K562 (cell line): ENCODE measurements around the gene KIF5A. TPM values are rescaled to one million over a fixed set of nuclear protein-coding genes. Genes with fewer than 3 reads are reported as not detected.
A peak's percentile ranks its signal among the peaks of the same experiment; 100 is the strongest.

Source experiments
- ATAC-seq: fragments of 200-7000 bp; cut with Tn5 transposase; 3 replicates; pipeline ENCODE4 v1.9.1; 2020; ENCODE audit warnings: moderate library complexity
- BruUV-seq: library from RNA; stranded (reverse); fragments of 400-500 nt; replicated peaks from 2 replicates; lab custom pipeline; 2021; lab: Mats Ljungman, UMichigan
- CTCF ChIA-PET: fragments of 300-600 bp; formaldehyde crosslinking; extraction: SDS; loops from one replicate; lab custom pipeline; 2021; ENCODE audit warnings: low intra/inter-chr PET ratio; lab: Yijun Ruan, JAX
- POLR2A ChIA-PET: fragments of 300-600, 350-650 bp; sonication (Branson Sonifier 250); formaldehyde crosslinking; extraction: SDS; loops from one replicate; lab custom pipeline; 2021; ENCODE audit warnings: antibody characterized with exemption, inconsistent platforms; lab: Yijun Ruan, JAX
- DNase-seq, 4 experiments: peaks; one replicate each; pipeline versions ENCODE4 v3.0.0 to v3.0.0-alpha.2; 2011 to 2018; ENCODE audit warnings: low spot score in 3 of 4, mixed read lengths in 3 of 4; ENCODE audit errors: extremely low read depth in 1 of 4
- FAIRE-seq: peaks from 2 replicates; lab custom pipeline; 2011; peaks lifted over from hg19 to GRCh38; lab: Jason Lieb, UNC
- H2AFZ ChIP-seq: 2 replicates; pipeline ENCODE4 v1.6.0; 2011; ENCODE audit warnings: low read depth, low read length, control low read depth, inconsistent platforms
- H3K27ac ChIP-seq: fragments of 200-600 bp; 3 replicates; pipeline ENCODE4 v1.8.0; 2011; ENCODE audit warnings: low read depth, mild to moderate bottlenecking, control low read depth, inconsistent platforms, low read length, moderate library complexity, mixed read lengths; ENCODE audit errors: extremely low read depth
- H3K27me3 ChIP-seq, 2 experiments: fragments of 300-600 bp in 1 of 2; 2 replicates in 1 of 2; 3 replicates in 1 of 2; pipeline versions ENCODE4 v1.6.0 to v1.8.0; 2011; ENCODE audit warnings: inconsistent platforms in 2 of 2, low read length in 2 of 2, mild to moderate bottlenecking in 1 of 2, mixed read lengths in 1 of 2, moderate library complexity in 1 of 2; ENCODE audit not compliant: control insufficient read depth in 2 of 2, insufficient read depth in 2 of 2
- H3K36me3 ChIP-seq: fragments of 300-600 bp; 3 replicates; pipeline ENCODE4 v1.8.0; 2011; ENCODE audit warnings: mild to moderate bottlenecking, low read length, inconsistent platforms; ENCODE audit not compliant: control insufficient read depth, insufficient read depth
- H3K4me1 ChIP-seq, 2 experiments: fragments of 200-600 bp in 1 of 2; replicated peaks in 1 of 2; 2 replicates in 1 of 2; 3 replicates in 1 of 2; pipeline versions ENCODE4 v1.5.1 to v1.8.0; 2011; ENCODE audit warnings: inconsistent platforms in 2 of 2, low read length in 2 of 2, mild to moderate bottlenecking in 1 of 2, mixed read lengths in 1 of 2, moderate library complexity in 1 of 2; ENCODE audit not compliant: control insufficient read depth in 2 of 2, insufficient read depth in 2 of 2
- H3K4me2 ChIP-seq: 2 replicates; pipeline ENCODE4 v1.6.1; 2011; ENCODE audit warnings: low read length, control low read depth, inconsistent platforms, mixed read lengths; ENCODE audit not compliant: insufficient read depth
- H3K4me3 ChIP-seq: fragments of 200-600 bp; sonication (generic), shearing (Covaris generic); 2 replicates; pipeline ENCODE4 v1.5.1; 2016; ENCODE audit warnings: control low read depth, inconsistent platforms
- H3K79me2 ChIP-seq: fragments of 200-600 bp; 3 replicates; pipeline ENCODE4 v1.8.0; 2011; ENCODE audit warnings: low read length, inconsistent platforms; ENCODE audit not compliant: control insufficient read depth, insufficient read depth
- H3K9ac ChIP-seq, 2 experiments: 2 replicates each; pipeline versions ENCODE4 v1.6.0 to v1.6.1; 2011; ENCODE audit warnings: low read depth in 2 of 2, low read length in 2 of 2, control low read depth in 1 of 2, inconsistent platforms in 1 of 2, mild to moderate bottlenecking in 1 of 2, mixed read lengths in 1 of 2; ENCODE audit not compliant: insufficient read depth in 1 of 2
- H3K9me1 ChIP-seq: one replicate; pipeline ENCODE4 v1.6.0; 2011; ENCODE audit warnings: inconsistent platforms, mild to moderate bottlenecking, low read length, moderate library complexity; ENCODE audit not compliant: control insufficient read depth, insufficient read depth
- H3K9me3 ChIP-seq: replicated peaks from 2 replicates; pipeline ENCODE4 v1.5.1; 2011; ENCODE audit warnings: low read depth, low read length, inconsistent platforms; ENCODE audit not compliant: control insufficient read depth, insufficient read depth
- H4K20me1 ChIP-seq: replicated peaks from 2 replicates; pipeline ENCODE4 v1.6.1; 2011; ENCODE audit warnings: low read length, inconsistent platforms, mixed read lengths; ENCODE audit not compliant: control insufficient read depth, insufficient read depth
- DMBX1 ChIP-seq: fragments of 250-450 bp; sonication (Bioruptor Pico); IDR thresholded peaks from 2 replicates; pipeline ENCODE4 v1.8.0; 2022; ENCODE audit warnings: inconsistent platforms, mild to moderate bottlenecking, moderate library complexity, borderline replicate concordance
- HBP1 ChIP-seq: fragments of 450-650 bp; formaldehyde crosslinking; IDR thresholded peaks from 2 replicates; pipeline ENCODE4 v1.4.0; 2022; ENCODE audit warnings: missing genetic modification characterization
- MED1 ChIP-seq: sonication (generic); formaldehyde crosslinking; IDR thresholded peaks from 2 replicates; pipeline ENCODE4 v1.8.1; 2023; ENCODE audit warnings: missing genetic modification reagents, borderline replicate concordance
- PHTF2 ChIP-seq: fragments of 250-450 bp; sonication (Bioruptor Pico); IDR thresholded peaks from 2 replicates; pipeline ENCODE4 v1.5.0; 2021; ENCODE audit warnings: mild to moderate bottlenecking
- PML ChIP-seq: IDR thresholded peaks from 2 replicates; pipeline ENCODE4 v1.6.1; 2012; ENCODE audit warnings: low read length, inconsistent platforms
- POLR2H ChIP-seq: IDR thresholded peaks from 2 replicates; pipeline ENCODE4 v1.6.1; 2016; ENCODE audit warnings: missing genetic modification characterization, low read depth, mild to moderate bottlenecking, control low read depth, missing compliant biosample characterization, moderate library complexity
- TCF7L2 ChIP-seq: fragments of 150-350 bp; IDR thresholded peaks from 2 replicates; pipeline ENCODE4 v1.6.1; 2016; ENCODE audit warnings: low read depth, mild to moderate bottlenecking, low read length, moderate library complexity
- THRB ChIP-seq: fragments of 450-650 bp; formaldehyde crosslinking; conservative IDR thresholded peaks from 2 replicates; pipeline ENCODE4 v1.4.0; 2022; ENCODE audit warnings: mild to moderate bottlenecking, missing genetic modification characterization
- ZBTB26 ChIP-seq: fragments of 450-650 bp; formaldehyde crosslinking; IDR thresholded peaks from 2 replicates; pipeline ENCODE4 v1.4.0; 2022; ENCODE audit warnings: missing genetic modification characterization
- ZMIZ1 ChIP-seq, 2 experiments: fragments of 150-350 bp in 1 of 2; IDR thresholded peaks; 2 replicates each; pipeline ENCODE4 v1.6.1; 2012 to 2016; ENCODE audit warnings: low read depth in 2 of 2, low read length in 2 of 2, mild to moderate bottlenecking in 1 of 2, moderate library complexity in 1 of 2
- ZNF121 ChIP-seq: sonication (generic); formaldehyde crosslinking; conservative IDR thresholded peaks from 2 replicates; pipeline ENCODE4 v1.8.0; 2022; ENCODE audit warnings: missing genetic modification reagents
- ZNF175 ChIP-seq: fragments of 200-800 bp; sonication (Bioruptor generic); IDR thresholded peaks from 2 replicates; pipeline ENCODE4 v1.6.1; 2016; ENCODE audit warnings: low read depth, mild to moderate bottlenecking, missing genetic modification characterization, missing compliant biosample characterization
- ZNF224 ChIP-seq: sonication (generic); formaldehyde crosslinking; IDR thresholded peaks from 2 replicates; pipeline ENCODE4 v1.8.0; 2022; ENCODE audit warnings: mild to moderate bottlenecking, missing genetic modification reagents
- WGBS: fragments of 100-300 bp; shearing (Covaris generic); methylation state at CpG from one replicate; pipeline ENCODE4 v1.1.6; 2016; ENCODE audit warnings: low coverage, mixed read lengths; ENCODE audit not compliant: insufficient coverage; ENCODE audit errors: missing lambda C conversion rate; 5-methylcytosine and 5-hydroxymethylcytosine counted together
- in situ Hi-C: fragments of 300-500 bp; cut with MboI; formaldehyde crosslinking; loops from 4 replicates; pipeline ENCODE4 v1.15.0; 2018; ENCODE audit warnings: inconsistent platforms, mixed read lengths
- intact Hi-C: fragments of 100-400 bp; cut with micrococcal nuclease; formaldehyde crosslinking; loops from 2 replicates; pipeline ENCODE4 v1.14.2; 2022
- polyA plus RNA-seq, 8 experiments: library from polyadenylated mRNA; depleted of rRNA in 4 of 8; stranded (reverse) in 5 of 8; unstranded in 3 of 8; fragments of >200 nt; fragmentation: Nextera tagmentation in 2 of 8; fragmentation: Illumina TruSeq in 1 of 8; extraction: Ambion mirVana in 2 of 8; extraction: Trizol in 1 of 8; gene quantifications; 2 replicates each; pipeline versions ENCODE4 v1.2.1 to v1.2.3, GENCODE V29; 2011 to 2014; ENCODE audit warnings: inconsistent platforms in 1 of 8, missing spikeins in 1 of 8
- total RNA-seq, 7 experiments: library from RNA; depleted of rRNA in 6 of 7; stranded (reverse); fragments of >200 nt in 6 of 7; fragmentation: Illumina TruSeq in 2 of 7; extraction: Trizol in 2 of 7; gene quantifications; 2 replicates each; pipeline versions ENCODE4 v1.2.1 to v1.2.3, GENCODE V29; 2011 to 2021; ENCODE audit warnings: low replicate concordance in 1 of 7

Gene KIF5A
- total and polyA plus RNA-seq, 9 of the 15 experiments (the other 6 are each of a cell fraction or from before 2014, with no cell fraction given) = 3.4 to 17.7 (median 8.0) TPM

GRCh38 chr12:57518920-57519795, 30.7 kb upstream of the KIF5A start:
- Histone ChIP-seq H3K36me3 (peaks cover 63% of the 10 kb centered on the region), H3K9me3 (no peaks in the 10 kb centered on the region), H3K79me2 (peaks cover 53% of the 10 kb centered on the region), H3K4me3 (peak overlapping the region; percentile 86), H4K20me1 (peaks cover 52% of the 10 kb centered on the region), H3K9me1 (peaks cover 7% of the 10 kb centered on the region), H3K9ac (peak overlapping the region; percentile 94 to 100), H3K27ac (peak overlapping the region; percentile 99), H3K27me3 (no peaks in the 10 kb centered on the region), H3K4me1 (peaks cover 23 to 37% of the 10 kb centered on the region in 2 experiments), H2AFZ (no peak overlapping the region), H3K4me2 (peak overlapping the region; percentile 99)
- peak in 1 of 4 experiments; percentile 42 for DNase-seq
- 10% methylated on average over 7 of the region's 7 CpGs for WGBS
- intact Hi-C loops = no loop called here
- ChIA-PET CTCF (no interaction called here), POLR2A (interaction anchor here (0.7 to 10.1 kb wide), 34 partner anchors 9 to 794 kb away, joined by 3 to 184 read pairs (median 4); partner anchors contain the start of genes ARHGEF25, B4GALNT1, CDK4 and DCTN2)
- ATAC-seq = peak; percentile 0; the same call in 1 of the 3 replicates
- in situ Hi-C loops = no loop called here
- no peak for FAIRE-seq
- no TSS peak for BruUV-seq
- TF ChIP-seq ZNF224 (CRISPR knock-in tag) = no peak
- TF ChIP-seq POLR2H (tag) = peak; percentile 55
- peak; percentile 50; the same call in 1 of the 2 replicates for TF ChIP-seq PML
- 0 out of 2 replicates have a peak, but pooled peaks have one; percentile 36 for TF ChIP-seq HBP1 (CRISPR knock-in tag)
- no peak for TF ChIP-seq ZBTB26 (CRISPR knock-in tag)
- TF ChIP-seq ZMIZ1 (IDR thresholded peaks at IDR 0.05; ENCODE audit: low read depth in 2 of 2, low read length in 2 of 2) = no peak
- no peak for TF ChIP-seq DMBX1
- TF ChIP-seq TCF7L2 = no peak
- TF ChIP-seq ZNF175 (CRISPR knock-in tag) = no peak
- no peak for TF ChIP-seq ZNF121
- TF ChIP-seq PHTF2 (CRISPR knock-in tag) = no peak
- 0 out of 2 replicates have a peak, but pooled peaks have one; percentile 34 for TF ChIP-seq THRB
- TF ChIP-seq MED1 = no peak
